Neural cell (in vitro differentiated cells): ENCODE data around the gene ITGB1BP1. TPM values are rescaled to one million over a fixed set of nuclear protein-coding genes. Genes with fewer than 3 reads are reported as not detected.

Experiments
- H2AFZ ChIP-seq: fragments of 200-600, 300-800 bp; sonication (generic), shearing (Covaris generic); 2 replicates; pipeline ENCODE4 v1.6.0; 2014; ENCODE audit warnings: low read depth, mild to moderate bottlenecking, antibody characterized with exemption, low read length, moderate library complexity
- H3F3A ChIP-seq: fragments of 200-600 bp; shearing (Covaris generic); 2 replicates; pipeline ENCODE4 v1.6.1; 2016; ENCODE audit warnings: mild to moderate bottlenecking, moderate library complexity, mixed read lengths, antibody characterized with exemption, low read length; ENCODE audit not compliant: insufficient read depth, poor library complexity, severe bottlenecking
- H3K27ac ChIP-seq: fragments of 200-600, 300-800 bp; sonication (generic), shearing (Covaris generic); 2 replicates; pipeline ENCODE4 v1.5.1; 2014; ENCODE audit warnings: mild to moderate bottlenecking, low read length, moderate library complexity
- H3K27me3 ChIP-seq: fragments of 300-800, 200-600 bp; sonication (generic), shearing (Covaris generic); 2 replicates; pipeline ENCODE4 v1.6.0; 2014; ENCODE audit warnings: mild to moderate bottlenecking, low read depth, low read length, moderate library complexity; ENCODE audit not compliant: insufficient read depth
- H3K36me3 ChIP-seq: fragments of 300-800, 200-600 bp; sonication (generic), shearing (Covaris generic); 2 replicates; pipeline ENCODE4 v1.5.1; 2014; ENCODE audit warnings: mild to moderate bottlenecking, antibody characterized with exemption, low read length, moderate library complexity; ENCODE audit not compliant: insufficient read depth
- H3K4me2 ChIP-seq: fragments of 300-800, 200-600 bp; sonication (generic), shearing (Covaris generic); 2 replicates; pipeline ENCODE4 v1.6.0; 2014; ENCODE audit warnings: mild to moderate bottlenecking, low read length
- H3K4me3 ChIP-seq: fragments of 300-800, 200-600 bp; sonication (generic), shearing (Covaris generic); 2 replicates; pipeline ENCODE4 v1.5.1; 2014; ENCODE audit warnings: mild to moderate bottlenecking, low read length, moderate library complexity
- H3K79me2 ChIP-seq: fragments of 200-600 bp; shearing (Covaris generic); replicated peaks from 2 replicates; pipeline ENCODE4 v1.6.0; 2014; ENCODE audit warnings: mild to moderate bottlenecking, low read length, moderate library complexity; ENCODE audit not compliant: insufficient read depth
- H3K9ac ChIP-seq: fragments of 300-800, 200-600 bp; sonication (generic), shearing (Covaris generic); 2 replicates; pipeline ENCODE4 v1.6.1; 2016; ENCODE audit warnings: mild to moderate bottlenecking, low read length, mixed read lengths
- H3K9me2 ChIP-seq: fragments of 200-600 bp; shearing (Covaris generic); 2 replicates; pipeline ENCODE4 v1.6.1; 2016; ENCODE audit warnings: mild to moderate bottlenecking, low read length, mixed read lengths; ENCODE audit not compliant: insufficient read depth
- H3K9me3 ChIP-seq: fragments of 200-600, 300-800 bp; sonication (generic), shearing (Covaris generic); 2 replicates; pipeline ENCODE4 v1.6.1; 2016; ENCODE audit warnings: mild to moderate bottlenecking, mixed run types, low read length, moderate library complexity, mixed read lengths
- H4K20me1 ChIP-seq: fragments of 200-600 bp; shearing (Covaris generic); 2 replicates; pipeline ENCODE4 v1.6.1; 2016; ENCODE audit warnings: mild to moderate bottlenecking, mixed run types; ENCODE audit not compliant: insufficient read depth
- EP300 ChIP-seq: fragments of 450-650 bp; conservative IDR thresholded peaks from 2 replicates; pipeline ENCODE4 v1.6.1; 2014; ENCODE audit warnings: antibody characterized with exemption, mild to moderate bottlenecking, moderate library complexity; ENCODE audit not compliant: poor library complexity, severe bottlenecking
- EZH2 ChIP-seq: fragments of 200-600, 300-800 bp; shearing (Covaris generic), sonication (generic); IDR thresholded peaks from 2 replicates; pipeline ENCODE4 v1.6.1; 2014; ENCODE audit warnings: antibody characterized with exemption, low read length, borderline replicate concordance, mild to moderate bottlenecking; ENCODE audit not compliant: insufficient read depth, poor library complexity, severe bottlenecking
- MXI1 ChIP-seq: fragments of 450-650 bp; conservative IDR thresholded peaks from 2 replicates; pipeline ENCODE4 v1.6.1; 2014; ENCODE audit warnings: antibody characterized with exemption, mild to moderate bottlenecking; ENCODE audit not compliant: poor library complexity, severe bottlenecking
- POLR2AphosphoS5 ChIP-seq: IDR thresholded peaks from 2 replicates; pipeline ENCODE4 v1.6.1; 2012
- RAD21 ChIP-seq: fragments of 450-650 bp; conservative IDR thresholded peaks from 2 replicates; pipeline ENCODE4 v1.6.1; 2014; ENCODE audit warnings: antibody characterized with exemption, mild to moderate bottlenecking, moderate library complexity
- SMC3 ChIP-seq: fragments of 450-650 bp; conservative IDR thresholded peaks from 2 replicates; pipeline ENCODE4 v1.6.1; 2014; ENCODE audit warnings: antibody characterized with exemption, mild to moderate bottlenecking, moderate library complexity; ENCODE audit not compliant: poor library complexity
- TAF1 ChIP-seq: IDR thresholded peaks from 2 replicates; pipeline ENCODE4 v1.6.1; 2012; ENCODE audit warnings: low read depth
- polyA plus RNA-seq: library from polyadenylated mRNA; depleted of rRNA; stranded (reverse); fragments of >200 nt; gene quantifications from 2 replicates; pipeline ENCODE4 v1.2.3, GENCODE V29; 2014
- TF ChIP-seq, protein P1 (sequence below): fragments of 450-650 bp; IDR thresholded peaks from 2 replicates; pipeline ENCODE4 v1.5.1; 2014; ENCODE audit warnings: antibody characterized with exemption, mild to moderate bottlenecking, moderate library complexity; ENCODE audit not compliant: poor library complexity, severe bottlenecking
- TF ChIP-seq, protein P2 (sequence below): IDR thresholded peaks from 2 replicates; pipeline ENCODE4 v1.6.1; 2012; ENCODE audit warnings: borderline replicate concordance

The ITGB1BP1 gene
- polyA plus RNA-seq, 1 donor from 2014 or later, result 98.0 TPM

DNA sequence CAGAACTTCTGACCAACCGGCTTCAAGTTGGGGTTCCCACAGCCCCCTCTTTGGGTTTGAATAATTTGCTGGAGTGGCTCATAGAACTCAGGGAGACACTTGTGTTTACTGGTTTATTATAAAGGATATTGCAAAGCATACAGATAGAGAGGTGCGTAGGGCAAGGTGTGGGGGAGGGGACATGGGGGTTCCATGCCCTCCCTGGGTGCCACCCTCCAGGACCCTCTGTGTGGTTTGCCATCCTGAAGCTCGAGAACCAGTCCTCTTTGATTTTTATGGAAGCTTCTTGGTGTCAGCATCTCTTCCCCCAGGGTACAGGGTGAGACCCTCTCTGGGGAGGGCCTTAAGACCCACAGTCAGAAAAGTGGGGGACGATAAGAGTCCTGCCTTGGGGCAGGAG lies 38.8 kb downstream of the ITGB1BP1 start:
- no peak overlapping the region for H3K4me3 ChIP-seq

DNA sequence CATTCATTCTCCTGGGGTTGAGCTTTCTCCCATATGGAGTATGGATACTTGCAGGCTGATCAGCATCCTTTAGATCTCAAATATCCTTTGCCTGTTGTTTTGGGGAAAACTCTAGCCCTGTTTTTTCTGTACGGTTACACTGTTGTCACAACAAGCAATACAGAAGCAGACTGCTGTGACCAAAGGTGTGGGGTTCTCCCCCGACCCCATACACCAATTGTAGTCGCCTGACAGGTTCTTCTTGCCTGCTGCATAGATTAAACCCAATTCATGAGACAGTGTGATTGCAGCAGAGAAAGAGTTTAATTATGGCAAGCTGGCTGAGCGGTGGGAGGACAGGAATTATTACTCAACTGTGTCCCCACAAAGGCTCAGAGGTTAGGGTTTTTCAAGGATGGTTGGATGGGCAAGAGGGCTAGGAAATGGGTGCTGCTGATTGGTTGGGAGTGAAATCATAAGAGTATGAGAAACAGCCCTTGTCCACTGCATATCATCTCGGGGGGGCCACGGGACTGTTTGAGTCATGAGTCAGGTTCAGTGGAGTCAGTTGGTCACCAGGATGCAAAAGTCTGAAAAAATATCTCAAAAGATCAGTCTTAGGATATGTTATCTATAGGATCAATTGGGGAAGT lies 40.6 kb downstream of the ITGB1BP1 start:
- no peaks in the 10 kb centered on the region for H3K9me3 ChIP-seq
- H3K27me3 ChIP-seq, result no peaks in the 10 kb centered on the region
- no peak overlapping the region for H2AFZ ChIP-seq
- no peak overlapping the region for H3K9ac ChIP-seq
- H3K4me2 ChIP-seq, result no peak overlapping the region
- no peaks in the 10 kb centered on the region for H3K9me2 ChIP-seq
- no peak for TF ChIP-seq SMC3
- TF ChIP-seq, protein P1, sequence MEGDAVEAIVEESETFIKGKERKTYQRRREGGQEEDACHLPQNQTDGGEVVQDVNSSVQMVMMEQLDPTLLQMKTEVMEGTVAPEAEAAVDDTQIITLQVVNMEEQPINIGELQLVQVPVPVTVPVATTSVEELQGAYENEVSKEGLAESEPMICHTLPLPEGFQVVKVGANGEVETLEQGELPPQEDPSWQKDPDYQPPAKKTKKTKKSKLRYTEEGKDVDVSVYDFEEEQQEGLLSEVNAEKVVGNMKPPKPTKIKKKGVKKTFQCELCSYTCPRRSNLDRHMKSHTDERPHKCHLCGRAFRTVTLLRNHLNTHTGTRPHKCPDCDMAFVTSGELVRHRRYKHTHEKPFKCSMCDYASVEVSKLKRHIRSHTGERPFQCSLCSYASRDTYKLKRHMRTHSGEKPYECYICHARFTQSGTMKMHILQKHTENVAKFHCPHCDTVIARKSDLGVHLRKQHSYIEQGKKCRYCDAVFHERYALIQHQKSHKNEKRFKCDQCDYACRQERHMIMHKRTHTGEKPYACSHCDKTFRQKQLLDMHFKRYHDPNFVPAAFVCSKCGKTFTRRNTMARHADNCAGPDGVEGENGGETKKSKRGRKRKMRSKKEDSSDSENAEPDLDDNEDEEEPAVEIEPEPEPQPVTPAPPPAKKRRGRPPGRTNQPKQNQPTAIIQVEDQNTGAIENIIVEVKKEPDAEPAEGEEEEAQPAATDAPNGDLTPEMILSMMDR, result no peak
- no peak for TF ChIP-seq RAD21
- no peak for TF ChIP-seq TAF1
- TF ChIP-seq POLR2AphosphoS5, result no peak
- TF ChIP-seq, protein P2, sequence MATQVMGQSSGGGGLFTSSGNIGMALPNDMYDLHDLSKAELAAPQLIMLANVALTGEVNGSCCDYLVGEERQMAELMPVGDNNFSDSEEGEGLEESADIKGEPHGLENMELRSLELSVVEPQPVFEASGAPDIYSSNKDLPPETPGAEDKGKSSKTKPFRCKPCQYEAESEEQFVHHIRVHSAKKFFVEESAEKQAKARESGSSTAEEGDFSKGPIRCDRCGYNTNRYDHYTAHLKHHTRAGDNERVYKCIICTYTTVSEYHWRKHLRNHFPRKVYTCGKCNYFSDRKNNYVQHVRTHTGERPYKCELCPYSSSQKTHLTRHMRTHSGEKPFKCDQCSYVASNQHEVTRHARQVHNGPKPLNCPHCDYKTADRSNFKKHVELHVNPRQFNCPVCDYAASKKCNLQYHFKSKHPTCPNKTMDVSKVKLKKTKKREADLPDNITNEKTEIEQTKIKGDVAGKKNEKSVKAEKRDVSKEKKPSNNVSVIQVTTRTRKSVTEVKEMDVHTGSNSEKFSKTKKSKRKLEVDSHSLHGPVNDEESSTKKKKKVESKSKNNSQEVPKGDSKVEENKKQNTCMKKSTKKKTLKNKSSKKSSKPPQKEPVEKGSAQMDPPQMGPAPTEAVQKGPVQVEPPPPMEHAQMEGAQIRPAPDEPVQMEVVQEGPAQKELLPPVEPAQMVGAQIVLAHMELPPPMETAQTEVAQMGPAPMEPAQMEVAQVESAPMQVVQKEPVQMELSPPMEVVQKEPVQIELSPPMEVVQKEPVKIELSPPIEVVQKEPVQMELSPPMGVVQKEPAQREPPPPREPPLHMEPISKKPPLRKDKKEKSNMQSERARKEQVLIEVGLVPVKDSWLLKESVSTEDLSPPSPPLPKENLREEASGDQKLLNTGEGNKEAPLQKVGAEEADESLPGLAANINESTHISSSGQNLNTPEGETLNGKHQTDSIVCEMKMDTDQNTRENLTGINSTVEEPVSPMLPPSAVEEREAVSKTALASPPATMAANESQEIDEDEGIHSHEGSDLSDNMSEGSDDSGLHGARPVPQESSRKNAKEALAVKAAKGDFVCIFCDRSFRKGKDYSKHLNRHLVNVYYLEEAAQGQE, result no peak
- no peak for TF ChIP-seq EP300
- H3K4me3 ChIP-seq, result no peak overlapping the region
- no peak overlapping the region for H3K27ac ChIP-seq
- no peaks in the 10 kb centered on the region for H4K20me1 ChIP-seq
- H3K79me2 ChIP-seq, result no peaks in the 10 kb centered on the region
- no peaks in the 10 kb centered on the region for H3K36me3 ChIP-seq
- no peaks in the 10 kb centered on the region for H3F3A ChIP-seq

More for the DNA sequence above, 38.8 kb downstream of the ITGB1BP1 start:
- H3K27ac ChIP-seq, result no peak overlapping the region
- no peaks in the 10 kb centered on the region for H3K9me2 ChIP-seq
- no peak overlapping the region for H3K4me2 ChIP-seq
- H3K9me3 ChIP-seq, result no peaks in the 10 kb centered on the region
- no peaks in the 10 kb centered on the region for H4K20me1 ChIP-seq
- TF ChIP-seq POLR2AphosphoS5 (no peak), EP300 (no peak), RAD21 (no peak), SMC3 (no peak), TAF1 (no peak), EZH2 (no peak), MXI1 (no peak)
- TF ChIP-seq, protein P2, result no peak
- TF ChIP-seq, protein P1, result no peak
- no peak overlapping the region for H3K9ac ChIP-seq
- H3K79me2 ChIP-seq, result no peaks in the 10 kb centered on the region
- H2AFZ ChIP-seq, result no peak overlapping the region
- no peaks in the 10 kb centered on the region for H3K27me3 ChIP-seq
- no peaks in the 10 kb centered on the region for H3F3A ChIP-seq
- H3K36me3 ChIP-seq, result no peaks in the 10 kb centered on the region
